ENCODE measurements around the gene HSD17B3. TPM values are rescaled to one million over a fixed set of nuclear protein-coding genes. Genes with fewer than 3 reads are reported as not detected.
A peak's percentile ranks its signal among the peaks of the same experiment; 100 is the strongest.
"Not testable (repeated sequence)": the region's sequence is repeated elsewhere in the genome, so short reads cannot be mapped to it uniquely, and the experiment has no call there.

The HSD17B3 gene
- total and polyA plus RNA-seq, 4 donors, result 0.37 to 4.4 (median 0.41) TPM; not detected in 1

DNA sequence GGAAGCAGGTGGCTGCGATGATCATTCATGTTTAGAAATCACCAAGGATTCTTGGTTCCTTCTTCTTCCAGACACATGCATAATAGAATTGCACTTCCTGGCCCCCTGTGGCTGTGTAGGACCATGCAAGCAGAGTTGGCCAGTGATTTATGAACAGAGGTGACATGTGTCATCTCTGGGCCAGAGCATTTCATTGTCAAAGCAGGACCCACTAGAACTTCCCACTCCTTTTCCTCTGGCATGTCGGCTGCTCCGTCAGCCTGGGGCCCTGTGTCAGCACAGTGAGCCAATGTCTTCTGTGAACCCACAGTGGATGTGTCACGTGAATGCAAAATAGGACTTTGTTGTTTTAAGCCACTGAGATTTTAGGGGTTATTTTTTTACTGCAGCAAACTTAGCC, 59.2 kb downstream of the HSD17B3 start:
- no peaks in the 10 kb centered on the region for H3K9me3 ChIP-seq (ENCODE audit: control insufficient read depth in 4 of 4, insufficient read depth in 3 of 4, low read length in 3 of 4)
- ATAC-seq (ENCODE audit: insufficient read depth, low FRiP score) (no peak), DNase-seq (peak in 2 of 3 donors; percentile 29 to 54)
- no peak for TF ChIP-seq CTCF (IDR thresholded peaks at IDR 0.05; ENCODE audit: control extremely low read depth, extremely low read depth)
- no peaks in the 10 kb centered on the region for H3K36me3 ChIP-seq (ENCODE audit: control insufficient read depth in 4 of 4, insufficient read depth in 4 of 4, low read length in 4 of 4)
- H3K27ac ChIP-seq (ENCODE audit: low read depth in 1 of 2, low read length in 1 of 2), result no peak overlapping the region
- WGBS, 2 donors, result 46 to 58% methylated on average over 4 of the region's 4 CpGs
- no peak overlapping the region for H3K9ac ChIP-seq (ENCODE audit: insufficient read depth in 1 of 2, low read length in 2 of 2)
- no peaks in the 10 kb centered on the region for H3K27me3 ChIP-seq (ENCODE audit: control insufficient read depth in 3 of 3, insufficient read depth in 3 of 3, low read length in 2 of 3)
- peaks cover 0 to 13% (median 5%) of the 10 kb centered on the region in 5 donors for H3K4me1 ChIP-seq (ENCODE audit: control insufficient read depth in 5 of 5, insufficient read depth in 5 of 5, low read length in 5 of 5)
- H3K4me3 ChIP-seq, result no peak overlapping the region

GRCh38 chr9:96241391-96241809, 60.6 kb downstream of the HSD17B3 start:
- Histone ChIP-seq H3K4me3 (no peak overlapping the region), H3K27ac (ENCODE audit: low read depth in 1 of 2, low read length in 1 of 2) (no peak overlapping the region), H3K9ac (ENCODE audit: insufficient read depth in 1 of 2, low read length in 2 of 2) (no peak overlapping the region), H3K4me1 (ENCODE audit: control insufficient read depth in 5 of 5, insufficient read depth in 5 of 5, low read length in 5 of 5) (peaks cover 0 to 25% (median 14%) of the 10 kb centered on the region in 5 donors), H3K9me3 (ENCODE audit: control insufficient read depth in 4 of 4, insufficient read depth in 3 of 4, low read length in 3 of 4) (no peaks in the 10 kb centered on the region), H3K27me3 (ENCODE audit: control insufficient read depth in 3 of 3, insufficient read depth in 3 of 3, low read length in 2 of 3) (no peaks in the 10 kb centered on the region), H3K36me3 (ENCODE audit: control insufficient read depth in 4 of 4, insufficient read depth in 4 of 4, low read length in 4 of 4) (no peaks in the 10 kb centered on the region)
- no peak for ATAC-seq (ENCODE audit: insufficient read depth, low FRiP score)
- TF ChIP-seq CTCF (IDR thresholded peaks at IDR 0.05; ENCODE audit: control extremely low read depth, extremely low read depth), result no peak
- no peak for DNase-seq
- WGBS, 2 donors, result 64 to 74% methylated on average over 3 of the region's 3 CpGs

- Histone ChIP-seq H3K4me1 (ENCODE audit: control insufficient read depth in 5 of 5, insufficient read depth in 5 of 5, low read length in 5 of 5) (peaks cover 0 to 34% (median 9%) of the 10 kb centered on the region in 5 donors), H3K9ac (ENCODE audit: insufficient read depth in 1 of 2, low read length in 2 of 2) (no peak overlapping the region), H3K9me3 (ENCODE audit: control insufficient read depth in 4 of 4, insufficient read depth in 3 of 4, low read length in 3 of 4) (no peaks in the 10 kb centered on the region), H3K4me3 (no peak overlapping the region), H3K27ac (ENCODE audit: low read depth in 1 of 2, low read length in 1 of 2) (no peak overlapping the region), H3K27me3 (ENCODE audit: control insufficient read depth in 3 of 3, insufficient read depth in 3 of 3, low read length in 2 of 3) (no peaks in the 10 kb centered on the region), H3K36me3 (ENCODE audit: control insufficient read depth in 4 of 4, insufficient read depth in 4 of 4, low read length in 4 of 4) (no peaks in the 10 kb centered on the region)
- DNase-seq (peak in 2 of 3 donors; percentile 50 to 62), ATAC-seq (ENCODE audit: insufficient read depth, low FRiP score) (no peak)
- WGBS, 2 donors, result 65 to 75% methylated on average over 5 of the region's 5 CpGs
- TF ChIP-seq CTCF (IDR thresholded peaks at IDR 0.05; ENCODE audit: control extremely low read depth, extremely low read depth), result no peak
Observed at GRCh38 chr9:96236854-96237550, 65.0 kb downstream of the HSD17B3 start.

- H3K4me3 ChIP-seq; ATAC-seq (ENCODE audit: insufficient read depth, low FRiP score); H3K9me3 ChIP-seq (ENCODE audit: control insufficient read depth in 4 of 4, insufficient read depth in 3 of 4, low read length in 3 of 4); H3K27me3 ChIP-seq (ENCODE audit: control insufficient read depth in 3 of 3, insufficient read depth in 3 of 3, low read length in 2 of 3); H3K9ac ChIP-seq (ENCODE audit: insufficient read depth in 1 of 2, low read length in 2 of 2); DNase-seq; H3K36me3 ChIP-seq (ENCODE audit: control insufficient read depth in 4 of 4, insufficient read depth in 4 of 4, low read length in 4 of 4); H3K27ac ChIP-seq (ENCODE audit: low read depth in 1 of 2, low read length in 1 of 2): not testable (repeated sequence)
- H3K4me1 ChIP-seq (ENCODE audit: control insufficient read depth in 5 of 5, insufficient read depth in 5 of 5, low read length in 5 of 5), result peaks cover 0 to 35% (median 9%) of the 10 kb centered on the region in 5 donors
- WGBS, 2 donors, result 89 to 94% methylated on average over 6 of the region's 6 CpGs
Observed at GRCh38 chr9:96236337-96236736, 65.6 kb downstream of the HSD17B3 start.
